GM12878 (cell line): ENCODE results near the gene ARHGEF17. TPM values are rescaled to one million over a fixed set of nuclear protein-coding genes. Genes with fewer than 3 reads are reported as not detected.

Experiments used
- CEBPZ ChIP-seq: fragments of 150-350 bp; IDR thresholded peaks from 2 replicates; pipeline ENCODE4 v1.6.1; 2016; ENCODE audit warnings: low read depth, low read length
- GABPA ChIP-seq: IDR thresholded peaks from 2 replicates; pipeline ENCODE4 v1.6.1; 2014; ENCODE audit warnings: antibody characterized with exemption, low read depth, mild to moderate bottlenecking, inconsistent platforms
- PRDM15 ChIP-seq: fragments of 450-650 bp; formaldehyde crosslinking; IDR thresholded peaks from 2 replicates; pipeline ENCODE4 v1.4.0; 2020; ENCODE audit warnings: mild to moderate bottlenecking, moderate library complexity
- polyA plus RNA-seq, 11 experiments: library from polyadenylated mRNA; depleted of rRNA in 4 of 11; unstranded in 6 of 11; stranded (reverse) in 5 of 11; fragments of >200 nt; fragmentation: Nextera tagmentation in 4 of 11; fragmentation: Illumina TruSeq in 1 of 11; extraction: Ambion mirVana in 4 of 11; extraction: Trizol in 1 of 11; gene quantifications; 1 replicate in 1 of 11; 2 replicates in 10 of 11; pipeline versions ENCODE4 v1.2.1 to v1.2.3, GENCODE V29; 2011 to 2016; ENCODE audit warnings: inconsistent platforms in 2 of 11, missing spikeins in 2 of 11, low read depth in 1 of 11
- total RNA-seq, 4 experiments: library from RNA; depleted of rRNA in 3 of 4; stranded (reverse); fragments of >200 nt in 3 of 4; fragmentation: Illumina TruSeq in 1 of 4; extraction: Trizol in 1 of 4; gene quantifications; 2 replicates each; pipeline versions ENCODE4 v1.2.1 to v1.2.3, GENCODE V29; 2013 to 2021
- TF ChIP-seq, protein P1 (sequence below): fragments of 450-650 bp; IDR thresholded peaks from 2 replicates; pipeline ENCODE4 v1.6.1; 2017; ENCODE audit warnings: mild to moderate bottlenecking, low read depth, inconsistent platforms; ENCODE audit not compliant: poor library complexity, severe bottlenecking

Gene ARHGEF17
- total and polyA plus RNA-seq, 10 of the 15 experiments (the other 5 are each of a cell fraction or from before 2014, with no cell fraction given) = 0.15 to 11.0 (median 1.7) TPM

DNA sequence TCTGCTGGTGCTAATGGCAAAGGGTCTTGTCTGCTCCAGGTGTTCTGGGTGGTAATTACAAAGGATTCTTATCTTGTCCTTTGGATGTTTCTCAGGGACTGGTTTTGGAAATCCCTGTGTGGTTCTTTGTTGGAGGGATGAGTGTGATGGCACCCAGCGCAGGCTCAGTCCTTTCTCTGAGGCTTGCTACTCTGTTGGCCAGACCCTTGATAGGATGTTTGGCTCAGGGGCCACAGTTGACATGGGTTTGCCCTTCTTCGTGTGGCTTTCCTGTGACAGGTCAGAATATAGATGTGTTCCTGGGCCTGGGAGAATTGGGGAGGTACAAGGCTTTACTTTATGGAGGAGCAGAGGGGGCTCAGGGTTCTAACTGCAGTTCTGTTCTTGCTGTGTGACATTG, 4.0 kb downstream of the ARHGEF17 start (continued):
- no peak for TF ChIP-seq PRDM15
- no peak for TF ChIP-seq GABPA
- TF ChIP-seq, protein P1, sequence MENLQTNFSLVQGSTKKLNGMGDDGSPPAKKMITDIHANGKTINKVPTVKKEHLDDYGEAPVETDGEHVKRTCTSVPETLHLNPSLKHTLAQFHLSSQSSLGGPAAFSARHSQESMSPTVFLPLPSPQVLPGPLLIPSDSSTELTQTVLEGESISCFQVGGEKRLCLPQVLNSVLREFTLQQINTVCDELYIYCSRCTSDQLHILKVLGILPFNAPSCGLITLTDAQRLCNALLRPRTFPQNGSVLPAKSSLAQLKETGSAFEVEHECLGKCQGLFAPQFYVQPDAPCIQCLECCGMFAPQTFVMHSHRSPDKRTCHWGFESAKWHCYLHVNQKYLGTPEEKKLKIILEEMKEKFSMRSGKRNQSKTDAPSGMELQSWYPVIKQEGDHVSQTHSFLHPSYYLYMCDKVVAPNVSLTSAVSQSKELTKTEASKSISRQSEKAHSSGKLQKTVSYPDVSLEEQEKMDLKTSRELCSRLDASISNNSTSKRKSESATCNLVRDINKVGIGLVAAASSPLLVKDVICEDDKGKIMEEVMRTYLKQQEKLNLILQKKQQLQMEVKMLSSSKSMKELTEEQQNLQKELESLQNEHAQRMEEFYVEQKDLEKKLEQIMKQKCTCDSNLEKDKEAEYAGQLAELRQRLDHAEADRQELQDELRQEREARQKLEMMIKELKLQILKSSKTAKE = no peak
- no peak for TF ChIP-seq CEBPZ
